Astrocyte (in vitro differentiated cells and primary cell): ENCODE data around the gene CCDC126. TPM values are rescaled to one million over a fixed set of nuclear protein-coding genes. Genes with fewer than 3 reads are reported as not detected.
"Not testable (repeated sequence)": the region's sequence is repeated elsewhere in the genome, so short reads cannot be mapped to it uniquely, and the experiment has no call there.

Source experiments
- DNase-seq: peaks from one replicate; pipeline ENCODE4 v3.0.0-alpha.2; 2010; ENCODE audit warnings: low read depth
- FAIRE-seq: peaks from 2 replicates; lab custom pipeline; 2011; peaks lifted over from hg19 to GRCh38; lab: Jason Lieb, UNC
- H2AFZ ChIP-seq: 2 replicates; pipeline ENCODE4 v1.6.0; 2012; ENCODE audit warnings: low read depth, low read length, inconsistent platforms
- H3K27ac ChIP-seq: 2 replicates; pipeline ENCODE4 v1.5.1; 2011; ENCODE audit warnings: low read depth, low read length, inconsistent platforms
- H3K27me3 ChIP-seq: 2 replicates; pipeline ENCODE4 v1.6.0; 2011; ENCODE audit warnings: low read length, inconsistent platforms; ENCODE audit not compliant: insufficient read depth
- H3K36me3 ChIP-seq: 2 replicates; pipeline ENCODE4 v1.5.1; 2011; ENCODE audit warnings: low read length, inconsistent platforms; ENCODE audit not compliant: insufficient read depth
- H3K4me1 ChIP-seq: 2 replicates; pipeline ENCODE4 v1.5.1; 2011; ENCODE audit warnings: low read length, inconsistent platforms; ENCODE audit not compliant: insufficient read depth
- H3K4me2 ChIP-seq: 2 replicates; pipeline ENCODE4 v1.6.0; 2012; ENCODE audit warnings: low read length, inconsistent platforms
- H3K4me3 ChIP-seq: 2 replicates; pipeline ENCODE4 v1.5.1; 2011; ENCODE audit warnings: low read depth, mild to moderate bottlenecking, low read length, inconsistent platforms; ENCODE audit not compliant: insufficient read depth
- H3K79me2 ChIP-seq: 2 replicates; pipeline ENCODE4 v1.6.0; 2012; ENCODE audit warnings: mild to moderate bottlenecking, low read length, inconsistent platforms; ENCODE audit not compliant: insufficient read depth
- H3K9ac ChIP-seq: 2 replicates; pipeline ENCODE4 v1.6.0; 2012; ENCODE audit warnings: mild to moderate bottlenecking, low read length, inconsistent platforms
- H3K9me3 ChIP-seq: 2 replicates; pipeline ENCODE4 v1.5.1; 2012; ENCODE audit warnings: low read depth, mild to moderate bottlenecking, low read length, inconsistent platforms; ENCODE audit not compliant: insufficient read depth
- H4K20me1 ChIP-seq: 2 replicates; pipeline ENCODE4 v1.6.0; 2012; ENCODE audit warnings: low read length, inconsistent platforms; ENCODE audit not compliant: insufficient read depth
- H3K27ac Mint-ChIP-seq: one replicate; pipeline ENCODE4 v1.8.0; 2021; ENCODE audit warnings: mild to moderate bottlenecking, mixed read lengths; ENCODE audit not compliant: unreplicated experiment
- H3K27me3 Mint-ChIP-seq: one replicate; pipeline ENCODE4 v1.8.0; 2021; ENCODE audit warnings: low read depth, mixed read lengths; ENCODE audit not compliant: unreplicated experiment
- H3K36me3 Mint-ChIP-seq: one replicate; pipeline ENCODE4 v1.8.0; 2021; ENCODE audit warnings: low read depth, mixed read lengths; ENCODE audit not compliant: unreplicated experiment
- H3K4me1 Mint-ChIP-seq: one replicate; pipeline ENCODE4 v1.8.0; 2021; ENCODE audit warnings: low read depth, mixed read lengths; ENCODE audit not compliant: unreplicated experiment
- H3K4me3 Mint-ChIP-seq: one replicate; pipeline ENCODE4 v1.8.0; 2021; ENCODE audit warnings: mild to moderate bottlenecking, moderate library complexity, mixed read lengths; ENCODE audit not compliant: unreplicated experiment
- H3K9me3 Mint-ChIP-seq: one replicate; pipeline ENCODE4 v1.8.0; 2021; ENCODE audit warnings: mild to moderate bottlenecking, mixed read lengths; ENCODE audit not compliant: unreplicated experiment
- CTCF ChIP-seq: IDR thresholded peaks from 2 replicates; pipeline ENCODE4 v1.5.1; 2011; ENCODE audit warnings: low read depth, mild to moderate bottlenecking, inconsistent platforms, low read length, moderate library complexity; ENCODE audit not compliant: insufficient read depth
- EZH2 ChIP-seq: IDR thresholded peaks from 2 replicates; pipeline ENCODE4 v1.6.1; 2012; ENCODE audit warnings: mild to moderate bottlenecking, low read length, inconsistent platforms; ENCODE audit not compliant: insufficient read depth
- total RNA-seq: library from RNA; stranded (reverse); gene quantifications from 2 replicates; pipeline ENCODE4 v1.2.1, GENCODE V29; 2021

CCDC126 gene
- total RNA-seq, 1 donor from 2014 or later = 12.0 TPM

GRCh38 chr7:23680414-23681405, 83.5 kb downstream of the CCDC126 start:
- Histone ChIP-seq H3K4me3 (peak overlapping the region; percentile 69), H3K36me3 (no peaks in the 10 kb centered on the region), H3K27me3 (no peaks in the 10 kb centered on the region), H3K79me2 (no peaks in the 10 kb centered on the region), H4K20me1 (no peaks in the 10 kb centered on the region), H3K4me1 (no peaks in the 10 kb centered on the region), H3K9ac (peak overlapping the region; percentile 65), H3K9me3 (no peaks in the 10 kb centered on the region), H2AFZ (peak overlapping the region; percentile 87), H3K27ac (no peak overlapping the region), H3K4me2 (peak overlapping the region; percentile 93)
- Mint-ChIP-seq H3K4me3 (peak overlapping the region; percentile 85), H3K27ac (no peak overlapping the region), H3K9me3 (no peaks in the 10 kb centered on the region), H3K4me1 (peaks cover 3% of the 10 kb centered on the region), H3K36me3 (no peaks in the 10 kb centered on the region), H3K27me3 (peaks cover 2% of the 10 kb centered on the region)
- TF ChIP-seq EZH2 (no peak), CTCF (no peak)
- FAIRE-seq = no peak
- DNase-seq = peak; percentile 36

- H3K27me3 ChIP-seq, DNase-seq, H3K4me3 Mint-ChIP-seq, H3K4me3 ChIP-seq, H3K4me1 ChIP-seq, H3K4me2 ChIP-seq, H3K9ac ChIP-seq, H3K27me3 Mint-ChIP-seq, H2AFZ ChIP-seq, H3K4me1 Mint-ChIP-seq, H3K27ac ChIP-seq, FAIRE-seq, H3K36me3 Mint-ChIP-seq, H3K27ac Mint-ChIP-seq, H4K20me1 ChIP-seq, H3K36me3 ChIP-seq, H3K9me3 Mint-ChIP-seq, H3K79me2 ChIP-seq, H3K9me3 ChIP-seq: not testable (repeated sequence)
Measured at GRCh38 chr7:23684041-23684440, 86.9 kb downstream of the CCDC126 start.

- no peaks in the 10 kb centered on the region for H3K4me1 ChIP-seq
- H3K27me3 ChIP-seq = no peaks in the 10 kb centered on the region
- no peaks in the 10 kb centered on the region for H3K36me3 ChIP-seq
- TF ChIP-seq CTCF = no peak
- no peak for TF ChIP-seq EZH2
- H2AFZ ChIP-seq = no peak overlapping the region
- H3K79me2 ChIP-seq = no peaks in the 10 kb centered on the region
- H3K4me3 ChIP-seq = no peak overlapping the region
- H4K20me1 ChIP-seq = no peaks in the 10 kb centered on the region
- H3K9me3 Mint-ChIP-seq = no peaks in the 10 kb centered on the region
- H3K9ac ChIP-seq = no peak overlapping the region
- H3K36me3 Mint-ChIP-seq = no peaks in the 10 kb centered on the region
- H3K9me3 ChIP-seq = no peaks in the 10 kb centered on the region
- no peaks in the 10 kb centered on the region for H3K27me3 Mint-ChIP-seq
- H3K4me2 ChIP-seq = no peak overlapping the region
- DNase-seq (no peak), FAIRE-seq (no peak)
- H3K27ac Mint-ChIP-seq = no peak overlapping the region
- no peak overlapping the region for H3K4me3 Mint-ChIP-seq
- no peak overlapping the region for H3K27ac ChIP-seq
- peaks cover under 1% of the 10 kb centered on the region for H3K4me1 Mint-ChIP-seq
Measured at GRCh38 chr7:23685731-23686130, 88.5 kb downstream of the CCDC126 start.
